Mesenchymal stem cell (in vitro differentiated cells and primary cell): ENCODE measurements around the gene MOBP.

Source experiments
- DNase-seq: peaks from one replicate; pipeline ENCODE4 v3.0.0-alpha.2; 2013
- H2AFZ ChIP-seq: one replicate; pipeline ENCODE4 v1.6.1; 2013; ENCODE audit warnings: low read depth, mild to moderate bottlenecking, control low read depth, inconsistent platforms, low read length, moderate library complexity
- H2AK5ac ChIP-seq: 2 replicates; pipeline ENCODE4 v1.6.1; 2013; ENCODE audit warnings: low read length, moderate library complexity, mild to moderate bottlenecking, inconsistent platforms; ENCODE audit not compliant: severe bottlenecking
- H2BK120ac ChIP-seq: one replicate; pipeline ENCODE4 v1.6.1; 2013; ENCODE audit warnings: low read depth, mild to moderate bottlenecking, inconsistent platforms, low read length, moderate library complexity
- H2BK12ac ChIP-seq, 2 experiments: one replicate each; pipeline ENCODE4 v1.6.1; 2013; ENCODE audit warnings: inconsistent platforms in 2 of 2, low read length in 2 of 2, mild to moderate bottlenecking in 2 of 2, moderate library complexity in 2 of 2, control low read depth in 1 of 2
- H2BK15ac ChIP-seq: one replicate; pipeline ENCODE4 v1.6.1; 2013; ENCODE audit warnings: mild to moderate bottlenecking, low read depth, inconsistent platforms; ENCODE audit not compliant: poor library complexity, severe bottlenecking
- H2BK5ac ChIP-seq: 2 replicates; pipeline ENCODE4 v1.6.1; 2013; ENCODE audit warnings: low read depth, mild to moderate bottlenecking, low read length, control low read depth, inconsistent platforms; ENCODE audit not compliant: poor library complexity, severe bottlenecking
- H3K14ac ChIP-seq, 2 experiments: one replicate each; pipeline ENCODE4 v1.6.1; 2013; ENCODE audit warnings: inconsistent platforms in 2 of 2, low read length in 2 of 2, control low read depth in 1 of 2, mild to moderate bottlenecking in 1 of 2, moderate library complexity in 1 of 2
- H3K18ac ChIP-seq, 2 experiments: one replicate each; pipeline ENCODE4 v1.6.1; 2013; ENCODE audit warnings: inconsistent platforms in 2 of 2, low read length in 2 of 2, control low read depth in 1 of 2, low read depth in 1 of 2, mild to moderate bottlenecking in 1 of 2
- H3K23ac ChIP-seq, 2 experiments: one replicate each; pipeline ENCODE4 v1.6.1; 2013; ENCODE audit warnings: inconsistent platforms in 2 of 2, low read length in 2 of 2, mild to moderate bottlenecking in 2 of 2, moderate library complexity in 2 of 2, control low read depth in 1 of 2
- H3K27ac ChIP-seq: 2 replicates; pipeline ENCODE4 v1.5.1; 2013; ENCODE audit warnings: mild to moderate bottlenecking, moderate library complexity, low read length, control low read depth, inconsistent platforms; ENCODE audit not compliant: poor library complexity, severe bottlenecking
- H3K27me3 ChIP-seq, 2 experiments: 2 replicates each; pipeline versions ENCODE4 v1.6.1 to v1.7.0; 2013; ENCODE audit warnings: low read length in 2 of 2, mild to moderate bottlenecking in 2 of 2, moderate library complexity in 2 of 2, control low read depth in 1 of 2, inconsistent platforms in 1 of 2; ENCODE audit not compliant: control insufficient read depth in 1 of 2, insufficient read depth in 1 of 2
- H3K36me3 ChIP-seq, 2 experiments: 2 replicates each; pipeline versions ENCODE4 v1.6.1 to v1.7.0; 2013; ENCODE audit warnings: low read length in 2 of 2, control low read depth in 1 of 2, inconsistent platforms in 1 of 2, low read depth in 1 of 2, mild to moderate bottlenecking in 1 of 2; ENCODE audit not compliant: insufficient read depth in 2 of 2, control insufficient read depth in 1 of 2
- H3K4ac ChIP-seq, 2 experiments: one replicate each; pipeline ENCODE4 v1.6.1; 2013; ENCODE audit warnings: inconsistent platforms in 2 of 2, low read length in 2 of 2, mild to moderate bottlenecking in 2 of 2, moderate library complexity in 2 of 2, control low read depth in 1 of 2, low read depth in 1 of 2
- H3K4me1 ChIP-seq: 2 replicates; pipeline ENCODE4 v1.6.1; 2013; ENCODE audit warnings: low read depth, low read length, control low read depth; ENCODE audit not compliant: control insufficient read depth, insufficient read depth
- H3K4me2 ChIP-seq: 2 replicates; pipeline ENCODE4 v1.6.1; 2013; ENCODE audit warnings: low read length, mild to moderate bottlenecking, inconsistent platforms; ENCODE audit not compliant: poor library complexity, severe bottlenecking
- H3K4me3 ChIP-seq, 2 experiments: 2 replicates each; pipeline versions ENCODE4 v1.5.1 to v1.7.0; 2013; ENCODE audit warnings: low read length in 2 of 2, mild to moderate bottlenecking in 2 of 2, control low read depth in 1 of 2, low read depth in 1 of 2; ENCODE audit not compliant: insufficient read depth in 1 of 2
- H3K79me1 ChIP-seq: replicated peaks from 2 replicates; pipeline ENCODE4 v1.6.1; 2013; ENCODE audit warnings: mild to moderate bottlenecking, control low read depth, low read length, inconsistent platforms; ENCODE audit not compliant: poor library complexity, severe bottlenecking
- H3K9ac ChIP-seq: 2 replicates; pipeline ENCODE4 v1.7.0; 2013; ENCODE audit warnings: mild to moderate bottlenecking, low read length, moderate library complexity
- H3K9me3 ChIP-seq: 2 replicates; pipeline ENCODE4 v1.7.0; 2013; ENCODE audit warnings: mild to moderate bottlenecking, low read length; ENCODE audit not compliant: control insufficient read depth
- H4K8ac ChIP-seq: one replicate; pipeline ENCODE4 v1.6.1; 2013; ENCODE audit warnings: inconsistent platforms, mild to moderate bottlenecking, low read length, moderate library complexity
- H4K91ac ChIP-seq: one replicate; pipeline ENCODE4 v1.6.1; 2013; ENCODE audit warnings: mild to moderate bottlenecking, low read length, inconsistent platforms
- WGBS: methylation state at CpG from one replicate; pipeline ENCODE4 v1.1.7; 2013; ENCODE audit warnings: mixed read lengths; 5-methylcytosine and 5-hydroxymethylcytosine counted together

The MOBP gene

DNA sequence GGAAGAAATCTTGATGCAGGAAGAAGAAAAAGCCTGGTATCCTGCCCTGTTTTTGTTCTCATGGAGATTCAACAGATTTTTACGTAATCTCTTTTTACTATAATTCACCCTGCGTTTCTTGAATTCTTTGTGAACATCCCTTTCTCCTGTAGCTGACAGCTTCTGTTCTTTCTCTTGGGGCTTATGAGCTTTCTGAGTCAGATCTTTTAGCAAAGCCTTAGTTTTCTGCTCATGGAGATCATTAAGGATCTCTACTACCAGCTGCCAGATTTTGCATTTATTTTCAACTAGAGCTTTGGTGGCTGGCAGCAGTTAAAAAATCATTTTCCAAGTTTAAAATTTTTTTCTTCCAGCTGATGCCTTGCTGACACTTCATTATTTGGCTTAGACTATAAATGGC is 51.6 kb downstream of the MOBP start:
- no peak overlapping the region for H3K27ac ChIP-seq
- no peak overlapping the region for H2BK12ac ChIP-seq
- no peak overlapping the region for H2BK5ac ChIP-seq
- no peak overlapping the region for H3K14ac ChIP-seq
- no peaks in the 10 kb centered on the region for H3K79me1 ChIP-seq
- H3K36me3 ChIP-seq = no peaks in the 10 kb centered on the region
- peaks cover 3% of the 10 kb centered on the region for H3K9me3 ChIP-seq
- H2BK120ac ChIP-seq = no peak overlapping the region
- no peak overlapping the region for H3K23ac ChIP-seq
- no peak overlapping the region for H4K91ac ChIP-seq
- no peak overlapping the region for H2AFZ ChIP-seq
- no peaks in the 10 kb centered on the region for H3K4me1 ChIP-seq
- no peak overlapping the region for H2AK5ac ChIP-seq
- H3K27me3 ChIP-seq = peaks cover 19 to 21% of the 10 kb centered on the region in 2 experiments
- H3K4me3 ChIP-seq = no peak overlapping the region
- no peak overlapping the region for H2BK15ac ChIP-seq
- DNase-seq = no peak
- 73% methylated on average over 2 of the region's 2 CpGs for WGBS
- H4K8ac ChIP-seq = no peak overlapping the region
- H3K4me2 ChIP-seq = no peak overlapping the region
- no peak overlapping the region for H3K4ac ChIP-seq
- H3K9ac ChIP-seq = no peak overlapping the region
- H3K18ac ChIP-seq = no peak overlapping the region

DNA sequence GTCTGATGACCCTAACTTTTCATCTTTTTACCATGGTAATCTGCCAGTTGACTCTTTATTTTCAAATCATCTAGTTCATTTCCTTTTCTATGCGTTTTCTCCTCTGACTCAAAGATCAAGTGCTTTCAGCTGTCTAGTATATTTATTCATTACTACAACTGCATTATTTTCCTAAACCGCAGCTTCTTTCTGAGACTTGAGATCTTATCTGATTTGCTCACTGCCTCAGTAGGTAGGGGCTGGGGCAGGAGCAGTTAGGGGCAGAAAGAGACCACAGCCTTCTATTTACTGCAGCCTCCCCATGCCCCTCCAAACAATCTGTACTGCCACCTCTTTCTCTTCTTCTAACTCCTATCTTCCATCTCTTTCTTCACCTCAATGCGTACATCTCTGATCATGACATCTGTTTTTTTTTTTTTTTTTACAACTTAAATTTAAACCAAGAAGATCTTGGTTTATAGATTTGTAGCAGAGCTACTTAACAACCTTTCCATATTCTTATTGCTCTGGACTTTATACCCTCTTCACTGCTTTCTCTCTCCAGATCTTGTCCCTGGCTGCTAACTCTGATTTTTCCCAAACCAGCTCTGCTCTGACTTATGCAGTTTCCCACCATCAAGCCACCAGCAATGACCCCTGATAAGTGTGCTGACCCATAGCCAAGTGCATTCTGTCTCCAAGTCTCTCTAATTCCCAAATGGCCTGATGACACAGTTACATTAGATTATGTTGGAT is 52.2 kb downstream of the MOBP start:
- H4K8ac ChIP-seq = no peak overlapping the region
- H2AFZ ChIP-seq = no peak overlapping the region
- H2BK12ac ChIP-seq = no peak overlapping the region
- no peaks in the 10 kb centered on the region for H3K36me3 ChIP-seq
- H3K4me2 ChIP-seq = no peak overlapping the region
- H3K9ac ChIP-seq = no peak overlapping the region
- H2AK5ac ChIP-seq = no peak overlapping the region
- H3K4me3 ChIP-seq = no peak overlapping the region
- no peak overlapping the region for H4K91ac ChIP-seq
- H2BK120ac ChIP-seq = no peak overlapping the region
- H2BK15ac ChIP-seq = no peak overlapping the region
- H3K4ac ChIP-seq = no peak overlapping the region
- no peaks in the 10 kb centered on the region for H3K79me1 ChIP-seq
- DNase-seq = no peak
- no peak overlapping the region for H3K14ac ChIP-seq
- H2BK5ac ChIP-seq = no peak overlapping the region
- H3K23ac ChIP-seq = no peak overlapping the region
- H3K27ac ChIP-seq = no peak overlapping the region
- H3K18ac ChIP-seq = no peak overlapping the region
- 80% methylated on average over 2 of the region's 3 CpGs for WGBS
- no peaks in the 10 kb centered on the region for H3K4me1 ChIP-seq
- H3K27me3 ChIP-seq = peaks cover 15 to 19% of the 10 kb centered on the region in 2 experiments
- peaks cover 5% of the 10 kb centered on the region for H3K9me3 ChIP-seq

DNA sequence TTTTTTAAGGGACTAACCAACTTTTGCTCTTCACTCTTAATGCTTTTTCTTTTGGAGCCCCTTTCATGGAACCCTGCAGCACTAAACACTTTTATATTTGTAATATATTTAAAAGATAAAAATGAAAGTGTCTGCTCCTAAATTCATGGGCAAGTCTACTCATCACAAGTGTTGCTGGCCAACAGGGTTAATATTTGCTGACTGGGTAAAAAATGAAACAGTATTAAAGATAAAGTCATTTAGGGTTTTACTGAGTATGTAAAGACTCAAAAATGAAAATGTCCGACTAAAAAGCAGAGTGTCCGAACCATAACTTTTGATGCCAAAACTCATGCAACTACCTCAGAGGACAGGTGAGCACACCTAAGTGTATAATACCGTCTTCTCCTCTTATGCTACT is 54.0 kb downstream of the MOBP start:
- peaks cover 7 to 19% of the 10 kb centered on the region in 2 experiments for H3K27me3 ChIP-seq
- no peak overlapping the region for H3K9ac ChIP-seq
- no peak overlapping the region for H2AFZ ChIP-seq
- no peak overlapping the region for H3K4me2 ChIP-seq
- H3K23ac ChIP-seq = no peak overlapping the region
- no peak overlapping the region for H4K8ac ChIP-seq
- no peak overlapping the region for H3K4ac ChIP-seq
- no peak overlapping the region for H3K18ac ChIP-seq
- H3K36me3 ChIP-seq = no peaks in the 10 kb centered on the region
- WGBS = 96% methylated on average over 2 of the region's 3 CpGs
- H4K91ac ChIP-seq = no peak overlapping the region
- H3K9me3 ChIP-seq = peaks cover 14% of the 10 kb centered on the region
- no peak overlapping the region for H3K4me3 ChIP-seq
- no peak overlapping the region for H2BK120ac ChIP-seq
- no peak overlapping the region for H2BK5ac ChIP-seq
- H2BK12ac ChIP-seq = no peak overlapping the region
- no peak overlapping the region for H3K14ac ChIP-seq
- H3K4me1 ChIP-seq = no peaks in the 10 kb centered on the region
- H2BK15ac ChIP-seq = no peak overlapping the region
- no peak overlapping the region for H2AK5ac ChIP-seq
- H3K27ac ChIP-seq = no peak overlapping the region
- H3K79me1 ChIP-seq = no peaks in the 10 kb centered on the region
- no peak for DNase-seq

DNA sequence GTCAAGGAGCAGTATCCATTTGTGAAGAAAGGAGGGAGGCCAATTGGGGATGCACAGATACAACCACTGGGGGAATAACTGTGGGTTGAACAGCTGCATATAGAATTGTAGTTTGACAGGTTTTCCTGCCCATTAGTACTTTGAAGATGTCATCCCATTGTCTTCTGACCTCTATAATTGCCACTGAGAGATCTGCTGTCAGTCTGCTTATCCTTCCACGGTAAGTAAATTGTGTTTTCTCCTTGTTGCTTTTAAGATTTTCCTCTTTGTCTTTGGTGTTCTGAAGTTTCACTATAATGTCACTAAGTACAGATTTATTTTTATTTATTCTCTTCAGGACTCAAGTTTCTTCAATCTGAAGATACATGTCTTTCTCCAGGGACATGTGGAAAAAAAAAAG is 56.6 kb downstream of the MOBP start:
- Histone ChIP-seq H3K27ac (no peak overlapping the region), H3K4me2 (no peak overlapping the region), H3K14ac (no peak overlapping the region), H2AK5ac (no peak overlapping the region), H3K4me1 (peaks cover 1% of the 10 kb centered on the region), H2BK120ac (no peak overlapping the region), H2BK15ac (no peak overlapping the region), H3K4ac (no peak overlapping the region), H3K36me3 (no peaks in the 10 kb centered on the region), H3K79me1 (no peaks in the 10 kb centered on the region), H2AFZ (no peak overlapping the region), H3K9ac (no peak overlapping the region), H3K27me3 (peaks cover 7 to 15% of the 10 kb centered on the region in 2 experiments), H2BK12ac (no peak overlapping the region), H2BK5ac (no peak overlapping the region), H4K8ac (no peak overlapping the region), H3K9me3 (peaks cover 14% of the 10 kb centered on the region), H3K18ac (no peak overlapping the region), H3K23ac (no peak overlapping the region), H3K4me3 (no peak overlapping the region), H4K91ac (no peak overlapping the region)
- no CpG with 5 or more reads among the region's 1 CpG for WGBS
- no peak for DNase-seq
